ENCODE measurements around the gene CARD9. TPM values are rescaled to one million over a fixed set of nuclear protein-coding genes. Genes with fewer than 3 reads are reported as not detected.
A peak's percentile ranks its signal among the peaks of the same experiment; 100 is the strongest.

Gene CARD9
- total and polyA plus RNA-seq, 9 donors: 1.1 to 2.7 (median 1.4) TPM

DNA sequence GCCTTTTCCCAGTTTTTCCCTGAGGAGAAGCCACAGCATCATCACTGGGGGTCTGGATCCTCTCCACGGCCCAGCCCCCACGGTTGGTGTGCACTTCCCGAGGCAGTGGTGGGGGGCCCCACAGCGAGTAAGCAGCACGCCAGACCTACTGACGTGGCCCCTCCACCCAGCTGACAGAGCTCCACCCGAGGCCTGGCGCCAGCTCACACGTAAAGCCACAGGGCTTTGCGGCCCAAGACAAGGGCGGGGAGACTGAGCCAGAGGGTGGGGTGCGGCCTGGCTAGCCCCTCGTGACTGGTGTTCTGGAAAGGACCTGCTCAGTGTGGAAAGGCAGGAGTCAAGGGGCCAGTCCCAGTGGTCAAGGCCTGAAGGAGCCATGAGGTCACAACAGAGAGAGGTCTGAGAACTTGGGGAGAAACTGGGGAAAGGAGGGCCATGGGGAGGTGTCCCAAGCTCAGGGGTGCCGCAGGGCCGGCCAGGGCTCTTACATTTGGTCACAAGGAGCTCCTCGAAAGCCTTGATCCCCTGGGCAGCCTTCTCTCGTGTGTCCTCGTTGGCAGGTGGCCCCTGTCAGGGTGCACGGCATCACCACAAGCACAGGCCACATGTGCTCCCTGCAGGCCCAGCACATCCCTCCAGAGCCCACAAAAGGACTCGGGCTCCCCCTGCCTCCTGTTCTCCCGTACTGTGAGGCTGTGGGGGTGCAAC lies 21.0 kb upstream of the CARD9 start:
- H3K27me3 ChIP-seq (ENCODE audit: control insufficient read depth, insufficient read depth, low read length): no peaks in the 10 kb centered on the region
- H3K4me1 ChIP-seq (ENCODE audit: control insufficient read depth, insufficient read depth, low read length): peaks cover 11% of the 10 kb centered on the region
- no peak overlapping the region for H3K27ac ChIP-seq (ENCODE audit: low read length)
- no peak for DNase-seq
- no peak overlapping the region for H3K4me3 ChIP-seq (ENCODE audit: low read length)
- H3K9me3 ChIP-seq (replicated peaks; ENCODE audit: control insufficient read depth, low read depth, low read length): no peaks in the 10 kb centered on the region
- H3K36me3 ChIP-seq (ENCODE audit: control insufficient read depth, insufficient read depth, low read length): peaks cover 84% of the 10 kb centered on the region
- 81% methylated on average over 21 of the region's 21 CpGs for WGBS (ENCODE audit: insufficient coverage)

- H3K36me3 ChIP-seq (ENCODE audit: control insufficient read depth, insufficient read depth, low read length): peaks cover 90% of the 10 kb centered on the region
- DNase-seq: no peak
- WGBS (ENCODE audit: insufficient coverage): 93% methylated on average over 8 of the region's 17 CpGs
Measured at GRCh38 chr9:136393531-136393930, 20.1 kb upstream of the CARD9 start.

DNA sequence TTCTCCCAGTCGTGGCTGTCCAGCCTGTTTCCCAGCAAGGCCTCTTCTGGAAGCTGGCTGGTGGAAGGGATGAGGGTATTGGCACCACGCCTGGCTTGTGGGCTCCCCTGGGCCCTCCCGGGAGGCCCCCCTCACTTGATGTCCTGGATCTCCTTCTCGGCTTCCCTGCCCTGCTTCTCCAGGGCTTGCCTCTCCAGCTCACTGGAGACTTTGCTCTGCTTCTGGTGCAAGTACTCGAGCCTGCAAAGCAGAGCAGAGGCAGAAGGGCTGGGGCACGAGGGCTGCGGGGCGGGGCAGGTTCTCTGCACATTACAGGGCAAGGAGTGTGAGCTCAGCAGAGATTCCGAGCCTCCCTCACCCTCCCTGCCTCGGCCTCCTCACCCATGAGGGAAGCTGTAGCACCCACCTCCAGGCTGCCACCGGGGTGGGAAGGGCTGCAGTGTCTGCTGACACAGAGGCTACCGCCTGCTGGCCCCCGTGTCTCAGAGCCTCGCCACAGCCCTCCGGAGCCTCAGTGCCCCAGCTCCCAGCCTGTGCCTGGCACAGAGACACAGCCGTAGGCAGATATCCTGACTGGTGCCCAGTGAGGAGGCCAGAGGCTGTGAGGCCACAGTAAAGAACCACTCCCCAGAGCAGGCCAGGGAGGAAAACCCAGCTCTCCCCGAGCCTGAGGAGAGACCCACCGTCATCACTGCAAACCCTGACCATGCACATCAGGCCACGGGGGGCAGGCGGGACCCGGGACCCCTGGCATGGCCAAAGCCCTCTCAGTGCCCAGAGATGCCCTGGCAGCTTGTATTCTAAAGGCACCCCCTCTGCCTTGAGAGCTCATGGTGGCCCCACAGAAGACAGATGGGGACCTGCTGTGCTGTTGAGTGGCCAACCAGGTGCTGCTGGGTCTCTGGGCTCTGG lies 19.3 kb upstream of the CARD9 start:
- WGBS (ENCODE audit: insufficient coverage): 77% methylated on average over 18 of the region's 21 CpGs
- H3K36me3 ChIP-seq (ENCODE audit: control insufficient read depth, insufficient read depth, low read length): peaks cover 88% of the 10 kb centered on the region

More at GRCh38 chr9:136393531-136393930, 20.1 kb upstream of the CARD9 start:
- H3K27ac ChIP-seq (ENCODE audit: low read length): no peak overlapping the region
- H3K27me3 ChIP-seq (ENCODE audit: control insufficient read depth, insufficient read depth, low read length): no peaks in the 10 kb centered on the region
- H3K4me3 ChIP-seq (ENCODE audit: low read length): no peak overlapping the region
- H3K9me3 ChIP-seq (replicated peaks; ENCODE audit: control insufficient read depth, low read depth, low read length): no peaks in the 10 kb centered on the region
- peaks cover 2% of the 10 kb centered on the region for H3K4me1 ChIP-seq (ENCODE audit: control insufficient read depth, insufficient read depth, low read length)

GRCh38 chr9:136391737-136392537 lies 18.5 kb upstream of the CARD9 start:
- H3K4me3 ChIP-seq (ENCODE audit: low read length): no peak overlapping the region
- peaks cover 90% of the 10 kb centered on the region for H3K36me3 ChIP-seq (ENCODE audit: control insufficient read depth, insufficient read depth, low read length)

More for the DNA sequence above, 19.3 kb upstream of the CARD9 start:
- no peaks in the 10 kb centered on the region for H3K9me3 ChIP-seq (replicated peaks; ENCODE audit: control insufficient read depth, low read depth, low read length)
- H3K4me3 ChIP-seq (ENCODE audit: low read length): no peak overlapping the region
- H3K27me3 ChIP-seq (ENCODE audit: control insufficient read depth, insufficient read depth, low read length): no peaks in the 10 kb centered on the region
- no peak overlapping the region for H3K27ac ChIP-seq (ENCODE audit: low read length)
- no peaks in the 10 kb centered on the region for H3K4me1 ChIP-seq (ENCODE audit: control insufficient read depth, insufficient read depth, low read length)
- peak; percentile 35 for DNase-seq

GRCh38 chr9:136389396-136389795 lies 15.9 kb upstream of the CARD9 start:
- no peak overlapping the region for H3K4me3 ChIP-seq (ENCODE audit: low read length)
- H3K4me1 ChIP-seq (ENCODE audit: control insufficient read depth, insufficient read depth, low read length): no peaks in the 10 kb centered on the region
- WGBS (ENCODE audit: insufficient coverage): 83% methylated on average over 6 of the region's 14 CpGs
- H3K27ac ChIP-seq (ENCODE audit: low read length): no peak overlapping the region
- H3K27me3 ChIP-seq (ENCODE audit: control insufficient read depth, insufficient read depth, low read length): no peaks in the 10 kb centered on the region
- peaks cover 85% of the 10 kb centered on the region for H3K36me3 ChIP-seq (ENCODE audit: control insufficient read depth, insufficient read depth, low read length)
- H3K9me3 ChIP-seq (replicated peaks; ENCODE audit: control insufficient read depth, low read depth, low read length): no peaks in the 10 kb centered on the region
- no peak for DNase-seq

More at GRCh38 chr9:136391737-136392537, 18.5 kb upstream of the CARD9 start:
- Histone ChIP-seq H3K9me3 (replicated peaks; ENCODE audit: control insufficient read depth, low read depth, low read length) (no peaks in the 10 kb centered on the region), H3K27ac (ENCODE audit: low read length) (no peak overlapping the region), H3K27me3 (ENCODE audit: control insufficient read depth, insufficient read depth, low read length) (no peaks in the 10 kb centered on the region), H3K4me1 (ENCODE audit: control insufficient read depth, insufficient read depth, low read length) (no peaks in the 10 kb centered on the region)
- no peak for DNase-seq
- WGBS (ENCODE audit: insufficient coverage): 87% methylated on average over 27 of the region's 28 CpGs

DNA sequence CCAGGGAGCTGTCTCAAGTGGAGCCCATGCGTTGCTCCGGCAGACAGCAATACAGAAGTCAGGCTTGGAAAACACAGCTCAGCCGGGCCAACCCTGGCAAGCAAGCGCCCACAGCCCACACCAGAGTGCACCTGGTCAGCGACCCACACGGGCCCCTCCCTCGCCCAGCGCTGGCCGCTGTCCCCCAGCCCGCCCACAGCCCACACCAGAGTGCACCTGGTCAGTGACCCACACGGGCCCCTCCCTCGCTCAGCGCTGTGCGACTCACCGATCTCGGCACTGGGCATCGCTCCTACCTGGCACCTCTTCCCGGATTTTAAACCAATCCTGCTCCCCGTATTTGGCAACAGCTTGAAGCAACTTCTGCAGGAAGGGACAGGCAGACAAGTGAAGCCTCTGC lies 13.7 kb upstream of the CARD9 start:
- WGBS (ENCODE audit: insufficient coverage): 95% methylated on average over 19 of the region's 19 CpGs
- Histone ChIP-seq H3K4me1 (ENCODE audit: control insufficient read depth, insufficient read depth, low read length) (no peaks in the 10 kb centered on the region), H3K27ac (ENCODE audit: low read length) (no peak overlapping the region), H3K27me3 (ENCODE audit: control insufficient read depth, insufficient read depth, low read length) (no peaks in the 10 kb centered on the region), H3K9me3 (replicated peaks; ENCODE audit: control insufficient read depth, low read depth, low read length) (no peaks in the 10 kb centered on the region), H3K36me3 (ENCODE audit: control insufficient read depth, insufficient read depth, low read length) (peaks cover 84% of the 10 kb centered on the region), H3K4me3 (ENCODE audit: low read length) (no peak overlapping the region)
- DNase-seq: no peak

DNA sequence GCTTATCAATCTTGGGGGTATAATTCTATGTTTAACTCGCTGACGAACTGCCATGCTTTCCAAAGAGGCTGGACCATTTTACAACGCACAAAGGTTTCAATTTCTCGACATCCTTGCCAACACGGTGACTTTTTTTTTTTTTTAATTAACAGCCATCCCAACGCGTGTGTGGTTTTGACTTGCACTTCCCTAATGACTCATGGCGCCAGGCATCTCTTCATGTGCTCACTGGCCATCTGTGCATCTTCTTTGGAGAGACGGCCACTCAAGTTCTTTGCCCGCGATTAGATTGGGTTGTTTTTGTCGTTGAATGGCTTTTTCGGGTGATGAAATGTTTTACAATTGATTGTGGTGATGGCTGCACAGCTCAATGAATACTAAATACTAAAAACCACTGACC lies 12.5 kb upstream of the CARD9 start:
- Histone ChIP-seq H3K4me1 (ENCODE audit: control insufficient read depth, insufficient read depth, low read length) (no peaks in the 10 kb centered on the region), H3K4me3 (ENCODE audit: low read length) (no peak overlapping the region), H3K36me3 (ENCODE audit: control insufficient read depth, insufficient read depth, low read length) (peaks cover 84% of the 10 kb centered on the region), H3K27ac (ENCODE audit: low read length) (no peak overlapping the region), H3K9me3 (replicated peaks; ENCODE audit: control insufficient read depth, low read depth, low read length) (no peaks in the 10 kb centered on the region), H3K27me3 (ENCODE audit: control insufficient read depth, insufficient read depth, low read length) (no peaks in the 10 kb centered on the region)
- 89% methylated on average over 7 of the region's 13 CpGs for WGBS (ENCODE audit: insufficient coverage)
- no peak for DNase-seq

DNA sequence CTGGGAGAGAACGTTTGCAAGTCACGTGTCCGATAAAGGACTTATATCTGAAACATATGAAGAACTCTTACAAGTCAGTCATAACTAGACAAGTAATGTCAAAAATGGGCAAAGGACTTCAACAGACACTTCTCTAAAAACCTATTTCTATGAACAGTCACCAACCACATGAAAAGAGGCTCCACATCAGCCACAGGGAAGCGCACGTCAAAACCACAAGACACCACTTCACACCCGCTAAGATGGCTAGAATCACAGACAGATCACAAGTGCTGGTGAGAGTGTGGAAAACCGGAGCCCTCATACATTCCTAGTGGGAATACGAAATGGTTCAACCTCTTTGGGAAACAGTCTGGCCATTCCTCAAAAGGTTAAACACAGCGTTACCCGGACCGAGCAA lies 11.5 kb upstream of the CARD9 start:
- H3K27ac ChIP-seq (ENCODE audit: low read length): no peak overlapping the region
- no peaks in the 10 kb centered on the region for H3K9me3 ChIP-seq (replicated peaks; ENCODE audit: control insufficient read depth, low read depth, low read length)
- 91% methylated on average over 4 of the region's 11 CpGs for WGBS (ENCODE audit: insufficient coverage)
- no peaks in the 10 kb centered on the region for H3K4me1 ChIP-seq (ENCODE audit: control insufficient read depth, insufficient read depth, low read length)
- no peak for DNase-seq
- no peaks in the 10 kb centered on the region for H3K27me3 ChIP-seq (ENCODE audit: control insufficient read depth, insufficient read depth, low read length)
- peaks cover 91% of the 10 kb centered on the region for H3K36me3 ChIP-seq (ENCODE audit: control insufficient read depth, insufficient read depth, low read length)
- H3K4me3 ChIP-seq (ENCODE audit: low read length): no peak overlapping the region

GRCh38 chr9:136383436-136383835 lies 10.0 kb upstream of the CARD9 start:
- no peak overlapping the region for H3K4me3 ChIP-seq (ENCODE audit: low read length)
- DNase-seq: no peak
- no peaks in the 10 kb centered on the region for H3K4me1 ChIP-seq (ENCODE audit: control insufficient read depth, insufficient read depth, low read length)
- no peak overlapping the region for H3K27ac ChIP-seq (ENCODE audit: low read length)
- H3K9me3 ChIP-seq (replicated peaks; ENCODE audit: control insufficient read depth, low read depth, low read length): no peaks in the 10 kb centered on the region
- peaks cover 89% of the 10 kb centered on the region for H3K36me3 ChIP-seq (ENCODE audit: control insufficient read depth, insufficient read depth, low read length)
- no peaks in the 10 kb centered on the region for H3K27me3 ChIP-seq (ENCODE audit: control insufficient read depth, insufficient read depth, low read length)
- 90% methylated on average over 12 of the region's 20 CpGs for WGBS (ENCODE audit: insufficient coverage)

Data from muscle of leg (tissue), 11 donors.